GM21576 (cell line): ENCODE data around the gene SLC45A3.
"Not testable (repeated sequence)": the region's sequence is repeated elsewhere in the genome, so short reads cannot be mapped to it uniquely, and the experiment has no call there.

Experiments used
- ATAC-seq: cut with Tn5 transposase; IDR thresholded peaks from one replicate; pipeline ENCODE4 v1.9.1; 2021; ENCODE audit warnings: mild to moderate bottlenecking, moderate library complexity; ENCODE audit not compliant: unreplicated experiment

The SLC45A3 gene

GRCh38 chr1:205680073-205680851 lies at the start of gene SLC45A3:
Gene SLC45A3, minus strand, starts transcription at chr1:205680509. Its CDS starts 15,853 bp downstream, at chr1:205664656.
- ATAC-seq = no peak

- no peak for ATAC-seq
These were observed 46.4 kb upstream of the SLC45A3 start for GRCh38 chr1:205726619-205727125.

GRCh38 chr1:205725514-205725913 lies 45.2 kb upstream of the SLC45A3 start:
- ATAC-seq = no peak

GRCh38 chr1:205720740-205721139 lies 40.4 kb upstream of the SLC45A3 start:
- not testable (repeated sequence) for ATAC-seq

GRCh38 chr1:205719762-205720161 lies 39.5 kb upstream of the SLC45A3 start:
- no peak for ATAC-seq

- no peak for ATAC-seq
These were observed 38.7 kb upstream of the SLC45A3 start for GRCh38 chr1:205719015-205719414.

GRCh38 chr1:205716371-205717132 lies 36.2 kb upstream of the SLC45A3 start:
- no peak for ATAC-seq

- no peak for ATAC-seq
These were observed 35.3 kb upstream of the SLC45A3 start for GRCh38 chr1:205715628-205716027.

GRCh38 chr1:205714906-205715246 lies 34.6 kb upstream of the SLC45A3 start:
- ATAC-seq = no peak

- no peak for ATAC-seq
These were observed 34.0 kb upstream of the SLC45A3 start for GRCh38 chr1:205714190-205714905.

- ATAC-seq = no peak
These were observed 31.1 kb upstream of the SLC45A3 start for GRCh38 chr1:205711105-205712048.

GRCh38 chr1:205710201-205711062 lies 30.1 kb upstream of the SLC45A3 start:
- no peak for ATAC-seq

- no peak for ATAC-seq
These were observed 29.3 kb upstream of the SLC45A3 start for GRCh38 chr1:205709640-205710039.

GRCh38 chr1:205709059-205709398 lies 28.7 kb upstream of the SLC45A3 start:
- no peak for ATAC-seq

GRCh38 chr1:205706601-205707502 lies 26.5 kb upstream of the SLC45A3 start:
- ATAC-seq = no peak

GRCh38 chr1:205704903-205705302 lies 24.6 kb upstream of the SLC45A3 start:
- no peak for ATAC-seq

- no peak for ATAC-seq
These were observed 22.8 kb upstream of the SLC45A3 start for GRCh38 chr1:205703072-205703471.

GRCh38 chr1:205701891-205702290 lies 21.6 kb upstream of the SLC45A3 start:
- no peak for ATAC-seq
